Effector memory CD4-positive, alpha-beta T cell (primary cell): ENCODE measurements around the gene ITPA.

Source experiments
- DNase-seq, 3 donors: peaks; one replicate each; pipeline ENCODE4 v3.0.0-alpha.2; 2020
- H3K27ac ChIP-seq: 2 replicates; pipeline ENCODE4 v1.7.0; 2013; ENCODE audit warnings: mild to moderate bottlenecking, low read length, moderate library complexity; ENCODE audit not compliant: insufficient read depth, poor library complexity, severe bottlenecking
- H3K27me3 ChIP-seq: replicated peaks from 2 replicates; pipeline ENCODE4 v1.7.0; 2013; ENCODE audit warnings: mild to moderate bottlenecking, low read length; ENCODE audit not compliant: insufficient read depth, control insufficient read depth, poor library complexity, severe bottlenecking
- H3K36me3 ChIP-seq: 2 replicates; pipeline ENCODE4 v1.7.0; 2013; ENCODE audit warnings: mild to moderate bottlenecking, low read length, moderate library complexity; ENCODE audit not compliant: control insufficient read depth, insufficient read depth
- H3K4me1 ChIP-seq: 2 replicates; pipeline ENCODE4 v1.7.0; 2013; ENCODE audit warnings: low read length, mild to moderate bottlenecking; ENCODE audit not compliant: control insufficient read depth, insufficient read depth, poor library complexity, severe bottlenecking
- H3K4me3 ChIP-seq: 2 replicates; pipeline ENCODE4 v1.7.0; 2013; ENCODE audit warnings: low read length, low read depth, mild to moderate bottlenecking; ENCODE audit not compliant: insufficient read depth, poor library complexity, severe bottlenecking
- H3K9me3 ChIP-seq: 2 replicates; pipeline ENCODE4 v1.7.0; 2013; ENCODE audit warnings: mild to moderate bottlenecking, low read length, moderate library complexity; ENCODE audit not compliant: control insufficient read depth

Gene ITPA

GRCh38 chr20:3166338-3166912 is 42.9 kb upstream of the ITPA start:
- no peak for DNase-seq
- no peak overlapping the region for H3K27ac ChIP-seq
- H3K4me1 ChIP-seq, result no peaks in the 10 kb centered on the region
- H3K36me3 ChIP-seq, result no peaks in the 10 kb centered on the region
- H3K4me3 ChIP-seq, result no peak overlapping the region
- H3K9me3 ChIP-seq, result no peaks in the 10 kb centered on the region
- peaks cover 8% of the 10 kb centered on the region for H3K27me3 ChIP-seq

GRCh38 chr20:3166913-3167342 is 42.4 kb upstream of the ITPA start:
- no peaks in the 10 kb centered on the region for H3K36me3 ChIP-seq
- no peaks in the 10 kb centered on the region for H3K4me1 ChIP-seq
- no peak overlapping the region for H3K27ac ChIP-seq
- H3K9me3 ChIP-seq, result no peaks in the 10 kb centered on the region
- H3K4me3 ChIP-seq, result no peak overlapping the region
- H3K27me3 ChIP-seq, result peaks cover 8% of the 10 kb centered on the region
- DNase-seq, result no peak

GRCh38 chr20:3167738-3168078 is 41.6 kb upstream of the ITPA start:
- Histone ChIP-seq H3K27me3 (peaks cover 8% of the 10 kb centered on the region), H3K9me3 (no peaks in the 10 kb centered on the region), H3K4me3 (no peak overlapping the region), H3K36me3 (no peaks in the 10 kb centered on the region), H3K4me1 (peaks cover 6% of the 10 kb centered on the region), H3K27ac (no peak overlapping the region)
- DNase-seq, result no peak

GRCh38 chr20:3168079-3168828 is 41.0 kb upstream of the ITPA start:
- H3K9me3 ChIP-seq, result no peaks in the 10 kb centered on the region
- no peak for DNase-seq
- H3K27ac ChIP-seq, result no peak overlapping the region
- no peaks in the 10 kb centered on the region for H3K36me3 ChIP-seq
- H3K4me3 ChIP-seq, result no peak overlapping the region
- H3K27me3 ChIP-seq, result peaks cover 8% of the 10 kb centered on the region
- H3K4me1 ChIP-seq, result peaks cover 7% of the 10 kb centered on the region

- H3K27me3 ChIP-seq, result peaks cover 8% of the 10 kb centered on the region
- peaks cover 13% of the 10 kb centered on the region for H3K4me1 ChIP-seq
- no peak overlapping the region for H3K4me3 ChIP-seq
Measured at GRCh38 chr20:3168829-3169590, 40.3 kb upstream of the ITPA start.

GRCh38 chr20:3171391-3172125 is 37.7 kb upstream of the ITPA start:
- H3K27ac ChIP-seq, result no peak overlapping the region
- H3K4me3 ChIP-seq, result no peak overlapping the region
- DNase-seq, result no peak
- peaks cover 17% of the 10 kb centered on the region for H3K4me1 ChIP-seq
- H3K36me3 ChIP-seq, result no peaks in the 10 kb centered on the region
- peaks cover 11% of the 10 kb centered on the region for H3K27me3 ChIP-seq
- H3K9me3 ChIP-seq, result no peaks in the 10 kb centered on the region

More at GRCh38 chr20:3168829-3169590, 40.3 kb upstream of the ITPA start:
- no peak overlapping the region for H3K27ac ChIP-seq
- H3K9me3 ChIP-seq, result no peaks in the 10 kb centered on the region
- H3K36me3 ChIP-seq, result no peaks in the 10 kb centered on the region
- no peak for DNase-seq

- no peaks in the 10 kb centered on the region for H3K36me3 ChIP-seq
- H3K4me3 ChIP-seq, result peak overlapping the region; percentile 94
- no peaks in the 10 kb centered on the region for H3K9me3 ChIP-seq
- peak overlapping the region; percentile 8 for H3K27ac ChIP-seq
- H3K27me3 ChIP-seq, result peaks cover 11% of the 10 kb centered on the region
- peaks cover 17% of the 10 kb centered on the region for H3K4me1 ChIP-seq
- no peak for DNase-seq
Measured at GRCh38 chr20:3172126-3172932, 37.0 kb upstream of the ITPA start.

- H3K27me3 ChIP-seq, result peaks cover 10% of the 10 kb centered on the region
- peaks cover 17% of the 10 kb centered on the region for H3K4me1 ChIP-seq
- H3K9me3 ChIP-seq, result no peaks in the 10 kb centered on the region
- peak within 1 kb of the TSS; percentile 92 for H3K27ac ChIP-seq
- peak within 1 kb of the TSS; percentile 94 for H3K4me3 ChIP-seq
- peak; percentile 82 to 84 (median 83) for DNase-seq
- H3K36me3 ChIP-seq, result no peaks in the 10 kb centered on the region
Measured at GRCh38 chr20:3172933-3173609, 36.2 kb upstream of the ITPA start, which contains the start of gene LZTS3. TSS of gene LZTS3 (minus strand) at chr20:3173549. CDS start at chr20:3167163, 6,386 bp downstream.
